Prostate gland (tissue), 2 donors: Measurements from ENCODE around the gene MUC2.

Experiments used
- POLR2A ChIP-seq: fragments of 450-650 bp; IDR thresholded peaks from one replicate; pipeline ENCODE4 v1.6.1; 2016; ENCODE audit warnings: antibody characterized with exemption, mild to moderate bottlenecking
- POLR2AphosphoS5 ChIP-seq: sonication (generic); formaldehyde crosslinking; IDR thresholded peaks from one replicate; pipeline ENCODE4 v1.6.1; 2017; ENCODE audit warnings: antibody characterized with exemption
- TF ChIP-seq, protein P1 (sequence below), 4 experiments: fragments of 200-600 bp in 2 of 4; fragments of 450-650 bp in 2 of 4; sonication (generic) in 2 of 4; IDR thresholded peaks; 1 replicate in 3 of 4; 2 replicates in 1 of 4; pipeline ENCODE4 v1.5.1; 2016 to 2019; ENCODE audit warnings: antibody characterized with exemption in 4 of 4, mild to moderate bottlenecking in 2 of 4, moderate library complexity in 2 of 4

DNA sequence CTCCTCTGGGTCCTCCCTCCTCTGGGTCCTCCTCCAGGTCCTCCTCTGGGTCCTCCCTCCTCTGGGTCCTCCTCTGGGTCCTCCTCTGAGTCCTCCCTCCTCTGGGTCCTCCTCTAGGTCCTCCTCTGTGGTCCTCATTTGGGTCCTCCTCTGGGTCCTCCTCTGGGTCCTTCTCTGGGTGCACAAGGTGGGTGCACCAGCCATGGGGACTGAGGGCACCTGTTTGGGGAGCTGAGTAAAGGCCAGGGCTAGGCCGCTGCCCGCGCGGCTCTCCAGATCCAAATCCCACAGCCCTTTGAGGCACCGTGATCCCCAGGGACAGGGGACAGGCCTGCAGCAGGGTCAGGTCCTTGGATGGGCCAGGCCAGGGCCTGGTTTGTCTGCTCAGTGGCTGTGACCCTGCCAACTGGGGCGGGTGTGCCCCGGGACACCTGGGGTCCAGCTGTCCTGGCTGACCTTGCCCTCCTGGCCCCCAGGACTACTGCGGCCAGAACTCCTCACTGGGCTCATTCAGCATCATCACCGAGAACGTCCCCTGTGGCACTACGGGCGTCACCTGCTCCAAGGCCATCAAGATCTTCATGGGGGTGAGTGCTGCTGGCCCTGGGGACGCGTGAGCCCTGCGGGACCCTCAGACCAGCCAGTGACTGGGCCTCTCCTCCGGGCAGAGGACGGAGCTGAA, 12.7 kb downstream of the MUC2 start:
- TF ChIP-seq POLR2AphosphoS5 (no peak), POLR2A (no peak)
- TF ChIP-seq, protein P1, sequence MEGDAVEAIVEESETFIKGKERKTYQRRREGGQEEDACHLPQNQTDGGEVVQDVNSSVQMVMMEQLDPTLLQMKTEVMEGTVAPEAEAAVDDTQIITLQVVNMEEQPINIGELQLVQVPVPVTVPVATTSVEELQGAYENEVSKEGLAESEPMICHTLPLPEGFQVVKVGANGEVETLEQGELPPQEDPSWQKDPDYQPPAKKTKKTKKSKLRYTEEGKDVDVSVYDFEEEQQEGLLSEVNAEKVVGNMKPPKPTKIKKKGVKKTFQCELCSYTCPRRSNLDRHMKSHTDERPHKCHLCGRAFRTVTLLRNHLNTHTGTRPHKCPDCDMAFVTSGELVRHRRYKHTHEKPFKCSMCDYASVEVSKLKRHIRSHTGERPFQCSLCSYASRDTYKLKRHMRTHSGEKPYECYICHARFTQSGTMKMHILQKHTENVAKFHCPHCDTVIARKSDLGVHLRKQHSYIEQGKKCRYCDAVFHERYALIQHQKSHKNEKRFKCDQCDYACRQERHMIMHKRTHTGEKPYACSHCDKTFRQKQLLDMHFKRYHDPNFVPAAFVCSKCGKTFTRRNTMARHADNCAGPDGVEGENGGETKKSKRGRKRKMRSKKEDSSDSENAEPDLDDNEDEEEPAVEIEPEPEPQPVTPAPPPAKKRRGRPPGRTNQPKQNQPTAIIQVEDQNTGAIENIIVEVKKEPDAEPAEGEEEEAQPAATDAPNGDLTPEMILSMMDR (IDR thresholded peaks at IDR 0.05) = no peak
